ENCODE measurements around the gene TCL1A.

TCL1A gene

DNA sequence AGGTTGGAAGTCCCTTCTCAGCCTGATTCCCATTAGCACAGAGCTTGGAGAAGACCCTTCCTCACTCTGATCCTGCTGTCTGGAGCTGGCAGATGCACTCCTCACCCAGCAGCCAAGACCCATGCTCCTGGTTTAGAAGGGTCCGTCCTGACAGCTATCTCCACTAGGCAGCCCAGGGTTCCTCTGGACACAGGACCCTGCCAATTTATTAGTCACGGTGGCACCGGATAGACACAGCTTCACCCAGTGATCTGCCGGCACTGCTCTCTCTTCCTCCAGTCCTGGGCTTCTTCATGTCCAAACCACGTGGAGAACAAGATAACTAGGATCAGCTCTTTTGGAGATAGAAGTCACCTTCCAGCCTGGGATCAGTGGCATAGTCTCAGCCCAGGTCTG, 53.9 kb downstream of the TCL1A start:
- DNase-seq (ENCODE audit: low read depth in 1 of 2, low spot score in 1 of 2): no peak
- peaks cover 3% of the 10 kb centered on the region for H3K27me3 ChIP-seq (ENCODE audit: insufficient read depth, poor library complexity, severe bottlenecking)
- no peak overlapping the region for H3K4me3 ChIP-seq (replicated peaks; ENCODE audit: insufficient read depth, low read length)
- TF ChIP-seq GABPA (IDR thresholded peaks at IDR 0.05; ENCODE audit: low read depth) (no peak), SPI1 (IDR thresholded peaks at IDR 0.05; ENCODE audit: borderline replicate concordance, low read depth) (no peak), POLR2AphosphoS5 (IDR thresholded peaks at IDR 0.05; ENCODE audit: low read depth) (no peak)
- TF ChIP-seq, protein P1, sequence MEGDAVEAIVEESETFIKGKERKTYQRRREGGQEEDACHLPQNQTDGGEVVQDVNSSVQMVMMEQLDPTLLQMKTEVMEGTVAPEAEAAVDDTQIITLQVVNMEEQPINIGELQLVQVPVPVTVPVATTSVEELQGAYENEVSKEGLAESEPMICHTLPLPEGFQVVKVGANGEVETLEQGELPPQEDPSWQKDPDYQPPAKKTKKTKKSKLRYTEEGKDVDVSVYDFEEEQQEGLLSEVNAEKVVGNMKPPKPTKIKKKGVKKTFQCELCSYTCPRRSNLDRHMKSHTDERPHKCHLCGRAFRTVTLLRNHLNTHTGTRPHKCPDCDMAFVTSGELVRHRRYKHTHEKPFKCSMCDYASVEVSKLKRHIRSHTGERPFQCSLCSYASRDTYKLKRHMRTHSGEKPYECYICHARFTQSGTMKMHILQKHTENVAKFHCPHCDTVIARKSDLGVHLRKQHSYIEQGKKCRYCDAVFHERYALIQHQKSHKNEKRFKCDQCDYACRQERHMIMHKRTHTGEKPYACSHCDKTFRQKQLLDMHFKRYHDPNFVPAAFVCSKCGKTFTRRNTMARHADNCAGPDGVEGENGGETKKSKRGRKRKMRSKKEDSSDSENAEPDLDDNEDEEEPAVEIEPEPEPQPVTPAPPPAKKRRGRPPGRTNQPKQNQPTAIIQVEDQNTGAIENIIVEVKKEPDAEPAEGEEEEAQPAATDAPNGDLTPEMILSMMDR (IDR thresholded peaks at IDR 0.05; ENCODE audit: insufficient read depth, low read length): no peak
- TF ChIP-seq, protein P2, sequence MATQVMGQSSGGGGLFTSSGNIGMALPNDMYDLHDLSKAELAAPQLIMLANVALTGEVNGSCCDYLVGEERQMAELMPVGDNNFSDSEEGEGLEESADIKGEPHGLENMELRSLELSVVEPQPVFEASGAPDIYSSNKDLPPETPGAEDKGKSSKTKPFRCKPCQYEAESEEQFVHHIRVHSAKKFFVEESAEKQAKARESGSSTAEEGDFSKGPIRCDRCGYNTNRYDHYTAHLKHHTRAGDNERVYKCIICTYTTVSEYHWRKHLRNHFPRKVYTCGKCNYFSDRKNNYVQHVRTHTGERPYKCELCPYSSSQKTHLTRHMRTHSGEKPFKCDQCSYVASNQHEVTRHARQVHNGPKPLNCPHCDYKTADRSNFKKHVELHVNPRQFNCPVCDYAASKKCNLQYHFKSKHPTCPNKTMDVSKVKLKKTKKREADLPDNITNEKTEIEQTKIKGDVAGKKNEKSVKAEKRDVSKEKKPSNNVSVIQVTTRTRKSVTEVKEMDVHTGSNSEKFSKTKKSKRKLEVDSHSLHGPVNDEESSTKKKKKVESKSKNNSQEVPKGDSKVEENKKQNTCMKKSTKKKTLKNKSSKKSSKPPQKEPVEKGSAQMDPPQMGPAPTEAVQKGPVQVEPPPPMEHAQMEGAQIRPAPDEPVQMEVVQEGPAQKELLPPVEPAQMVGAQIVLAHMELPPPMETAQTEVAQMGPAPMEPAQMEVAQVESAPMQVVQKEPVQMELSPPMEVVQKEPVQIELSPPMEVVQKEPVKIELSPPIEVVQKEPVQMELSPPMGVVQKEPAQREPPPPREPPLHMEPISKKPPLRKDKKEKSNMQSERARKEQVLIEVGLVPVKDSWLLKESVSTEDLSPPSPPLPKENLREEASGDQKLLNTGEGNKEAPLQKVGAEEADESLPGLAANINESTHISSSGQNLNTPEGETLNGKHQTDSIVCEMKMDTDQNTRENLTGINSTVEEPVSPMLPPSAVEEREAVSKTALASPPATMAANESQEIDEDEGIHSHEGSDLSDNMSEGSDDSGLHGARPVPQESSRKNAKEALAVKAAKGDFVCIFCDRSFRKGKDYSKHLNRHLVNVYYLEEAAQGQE (IDR thresholded peaks at IDR 0.05; ENCODE audit: insufficient replicate concordance, low read depth): no peak
- H3K27ac ChIP-seq (replicated peaks): no peak overlapping the region
